HT-29 (cell line): ENCODE data around the gene ZNF366. TPM values are rescaled to one million over a fixed set of nuclear protein-coding genes. Genes with fewer than 3 reads are reported as not detected.
A peak's percentile ranks its signal among the peaks of the same experiment; 100 is the strongest.

Source experiments
- DNase-seq: peaks from one replicate; pipeline ENCODE4 v3.0.0-alpha.2; 2015; ENCODE audit warnings: low spot score
- total RNA-seq: library from RNA; depleted of rRNA; stranded (reverse); fragments of >200 nt; shearing (Covaris generic); gene quantifications from 2 replicates; pipeline ENCODE4 v1.2.3, GENCODE V29; 2014

Gene ZNF366
- total RNA-seq, 1 experiment from 2014 or later, result not detected

DNA sequence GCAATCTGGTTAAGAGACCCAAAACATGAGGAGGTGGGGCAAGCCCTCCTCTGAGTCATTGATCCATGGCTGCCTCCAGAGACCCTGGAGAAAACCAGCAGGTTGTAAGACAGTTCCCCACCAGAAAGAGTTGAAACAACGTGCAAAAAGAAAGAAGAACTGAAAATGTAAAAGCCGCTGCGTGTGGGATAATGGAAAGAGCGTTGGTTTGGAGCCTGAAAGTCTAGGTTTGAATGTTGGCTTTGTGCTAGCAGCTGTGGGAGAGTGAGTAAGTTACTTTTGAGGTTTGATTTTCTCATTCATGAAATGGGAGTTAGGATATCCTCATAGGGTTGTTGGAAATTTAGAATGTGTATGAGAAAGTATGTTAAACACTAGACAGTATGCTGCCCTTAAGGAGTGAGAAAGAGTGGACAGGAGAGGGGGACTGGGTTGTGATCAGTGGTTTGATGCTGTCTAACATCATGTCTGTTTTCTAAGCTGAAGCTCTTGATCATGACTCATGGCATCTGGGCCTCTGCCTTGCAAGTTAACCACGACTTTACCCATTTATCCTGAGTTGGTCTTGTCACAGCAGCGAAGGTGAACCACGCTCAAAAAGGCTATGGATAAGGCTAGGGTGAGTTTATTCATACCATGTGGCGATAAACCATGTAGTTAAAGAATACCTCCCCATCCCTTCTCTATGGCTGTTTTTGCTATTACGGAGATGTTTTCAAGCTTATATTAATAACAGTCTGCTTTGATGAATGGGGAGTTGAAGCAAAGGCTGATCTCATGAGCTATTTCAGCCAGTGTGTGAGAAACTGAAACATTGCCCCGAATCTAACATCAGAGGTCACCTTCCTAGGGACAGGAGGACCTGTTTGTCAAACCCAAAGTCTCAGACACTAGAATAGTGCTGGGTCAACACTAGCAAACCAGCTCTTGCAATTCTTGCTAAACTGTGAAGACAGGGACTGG, 41.3 kb downstream of the ZNF366 start:
- no peak for DNase-seq

DNA sequence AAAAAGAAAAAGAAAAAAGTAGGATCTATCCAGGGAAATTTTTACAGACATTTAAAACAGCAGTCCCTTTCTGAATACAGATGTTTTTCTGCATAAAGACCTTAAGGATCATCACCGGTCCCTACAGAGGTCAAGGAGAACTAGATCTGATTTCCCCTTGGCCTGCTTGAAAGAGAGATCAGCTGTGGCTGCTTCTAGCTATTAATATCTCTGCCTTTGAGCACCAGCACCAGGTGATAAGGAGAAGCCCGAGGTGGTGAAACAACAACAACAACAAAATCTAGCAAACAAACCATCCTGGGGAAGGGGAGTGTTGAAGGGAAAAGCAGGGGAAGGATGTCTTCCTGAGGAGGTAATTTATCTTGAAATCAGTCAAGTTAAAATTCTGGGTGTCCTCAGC, 42.1 kb downstream of the ZNF366 start:
- DNase-seq, result no peak

DNA sequence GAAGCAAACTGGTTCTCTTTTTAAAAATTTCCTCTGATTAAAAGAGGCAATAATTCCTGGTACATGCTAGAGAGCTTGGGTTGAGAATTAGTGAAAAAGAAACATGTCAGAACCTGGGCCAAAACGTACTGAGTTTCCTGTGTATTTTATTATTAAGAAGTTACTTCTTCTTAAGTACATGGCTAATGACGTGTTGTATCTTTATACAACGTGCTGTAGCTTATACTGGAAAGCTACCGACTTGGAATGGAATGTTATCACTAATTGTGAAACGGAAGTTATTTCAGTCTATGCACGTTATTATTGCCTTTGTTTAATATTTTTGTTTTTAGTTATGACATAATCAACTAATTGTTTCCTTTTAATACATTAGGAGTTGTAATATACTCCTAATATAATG, 43.1 kb downstream of the ZNF366 start:
- DNase-seq, result no peak

DNA sequence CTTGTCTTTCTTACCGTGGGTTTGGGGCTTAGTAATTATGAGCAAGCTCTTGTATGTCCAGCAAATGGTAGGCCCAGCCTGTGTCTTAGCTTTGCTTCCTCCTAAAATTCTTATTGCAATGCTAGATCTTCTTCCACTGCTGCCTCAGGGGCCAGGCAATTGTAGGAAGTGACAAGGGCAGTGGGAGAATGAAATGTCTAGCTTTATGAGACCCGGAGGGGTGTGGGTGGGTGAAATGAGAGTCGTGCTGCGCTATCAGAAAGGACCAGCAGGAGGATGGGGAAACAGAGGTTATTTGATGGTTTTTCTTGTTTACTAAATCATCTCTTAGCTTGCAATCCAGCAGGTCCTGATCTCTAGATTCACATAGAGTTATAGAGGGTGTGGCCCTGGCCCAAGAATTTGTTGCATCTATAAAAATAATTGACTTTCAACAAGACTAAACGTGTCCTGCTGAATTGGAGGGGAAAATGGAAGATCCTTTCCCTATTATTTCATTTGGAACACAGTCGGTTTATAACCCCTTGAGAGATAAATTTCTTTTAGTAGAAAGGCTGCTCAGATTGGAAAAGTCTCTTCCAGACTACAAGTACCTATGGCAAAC, 43.7 kb downstream of the ZNF366 start:
- DNase-seq, result no peak

DNA sequence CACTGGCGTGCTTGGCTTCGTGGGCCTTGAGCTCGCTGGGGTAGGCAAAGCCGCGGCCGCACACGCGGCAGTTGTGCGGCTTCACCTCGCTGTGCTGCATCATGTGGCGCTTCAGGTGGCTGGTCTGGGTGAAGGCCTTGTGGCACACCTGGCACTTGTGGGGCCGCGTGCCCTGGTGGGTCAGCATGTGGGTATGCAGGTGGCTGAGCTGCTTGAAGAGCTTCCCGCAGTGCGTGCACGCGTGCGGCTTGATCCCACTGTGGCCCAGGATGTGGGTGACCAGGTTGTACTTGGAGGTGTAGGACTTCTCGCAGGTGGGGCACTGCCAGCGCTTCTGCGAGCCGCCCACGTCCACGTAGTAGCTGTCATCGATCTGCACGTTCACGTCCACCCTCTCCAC, 46.8 kb downstream of the ZNF366 start:
- DNase-seq, result no peak

DNA sequence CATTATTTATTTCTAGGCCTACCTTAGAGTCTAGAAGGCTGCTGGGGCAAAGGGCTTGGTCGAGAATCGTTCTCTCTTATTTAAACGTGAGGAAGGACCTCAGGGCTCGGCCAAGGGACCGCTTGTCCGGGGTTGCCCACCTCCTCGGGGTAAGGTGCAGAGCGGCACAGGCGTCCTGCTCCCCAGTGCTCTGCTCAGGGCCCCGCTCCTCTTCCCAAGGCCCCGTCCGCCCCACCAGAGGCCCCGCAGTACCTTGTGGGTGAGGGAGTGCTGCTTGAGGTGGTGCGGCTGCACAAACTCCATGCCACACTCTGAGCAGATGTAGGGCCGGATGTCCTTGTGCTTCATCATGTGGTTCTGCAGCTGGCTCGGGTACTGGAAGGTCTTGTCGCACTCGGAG, 47.3 kb downstream of the ZNF366 start:
- no peak for DNase-seq

DNA sequence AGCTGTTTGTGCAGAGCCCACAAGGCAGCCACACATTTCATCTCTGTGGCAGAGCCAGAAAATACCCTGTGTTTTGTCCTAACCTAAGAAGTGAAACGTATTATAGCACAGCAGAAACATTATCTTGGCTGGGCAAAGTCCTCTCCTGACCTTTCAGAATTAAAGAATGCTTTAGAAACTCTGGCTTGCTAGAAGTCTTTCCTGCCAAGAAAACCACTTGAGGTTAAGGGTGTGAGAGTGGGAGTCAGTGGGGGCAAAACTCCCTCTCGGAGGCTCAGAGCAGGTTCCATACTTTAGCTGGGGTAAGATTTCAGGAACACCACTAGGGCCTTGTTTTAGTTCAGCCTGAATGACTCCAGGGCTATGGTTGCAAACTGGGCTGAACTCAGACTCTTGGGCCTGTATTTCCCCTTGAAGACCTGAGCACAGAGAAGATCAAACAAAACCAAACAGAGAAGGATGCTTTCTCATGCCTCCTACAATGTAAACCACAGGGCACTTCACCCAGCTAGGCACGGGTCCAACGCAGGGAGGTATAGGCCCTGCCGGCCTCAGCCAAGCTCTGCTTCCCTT, 48.0 kb downstream of the ZNF366 start:
- DNase-seq, result no peak

DNA sequence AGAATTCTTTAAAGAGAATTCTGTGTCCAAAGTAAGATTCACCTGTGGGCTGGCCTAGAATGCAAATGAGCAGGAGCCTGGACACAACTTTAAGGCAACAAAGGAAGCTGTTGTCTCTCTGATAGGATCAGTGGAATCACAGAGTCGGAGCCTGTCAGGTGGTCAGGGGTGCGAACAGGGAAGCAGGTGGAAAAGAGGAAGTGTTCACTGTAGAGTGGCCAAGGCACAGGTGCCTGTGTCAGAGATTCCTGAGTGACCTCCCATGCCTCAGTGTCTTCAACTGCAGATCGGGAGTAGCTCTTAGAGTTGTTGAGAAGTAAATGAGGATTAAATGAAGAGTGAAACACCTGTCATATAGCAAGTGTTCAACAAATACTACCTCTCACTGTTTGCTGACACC, 48.8 kb downstream of the ZNF366 start:
- no peak for DNase-seq

DNA sequence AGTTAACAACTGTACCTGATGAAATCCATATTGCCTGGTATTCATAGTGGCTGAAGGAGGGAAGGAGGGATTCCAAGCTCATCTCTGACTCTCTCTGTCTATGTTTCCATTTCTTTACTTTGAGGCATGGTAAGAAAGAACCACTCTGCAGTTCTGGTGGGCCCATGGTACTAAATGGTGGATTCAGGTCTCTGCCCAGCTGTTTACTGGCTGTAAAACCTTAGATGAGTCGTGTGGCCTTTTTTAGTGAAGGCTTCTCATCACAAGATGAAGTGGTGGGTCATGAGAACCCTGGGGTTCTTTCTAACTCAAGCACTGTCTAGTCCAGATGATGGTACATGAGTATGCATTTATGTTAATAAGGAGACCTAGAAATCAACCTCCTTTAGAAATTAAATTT, 49.7 kb downstream of the ZNF366 start:
- no peak for DNase-seq

DNA sequence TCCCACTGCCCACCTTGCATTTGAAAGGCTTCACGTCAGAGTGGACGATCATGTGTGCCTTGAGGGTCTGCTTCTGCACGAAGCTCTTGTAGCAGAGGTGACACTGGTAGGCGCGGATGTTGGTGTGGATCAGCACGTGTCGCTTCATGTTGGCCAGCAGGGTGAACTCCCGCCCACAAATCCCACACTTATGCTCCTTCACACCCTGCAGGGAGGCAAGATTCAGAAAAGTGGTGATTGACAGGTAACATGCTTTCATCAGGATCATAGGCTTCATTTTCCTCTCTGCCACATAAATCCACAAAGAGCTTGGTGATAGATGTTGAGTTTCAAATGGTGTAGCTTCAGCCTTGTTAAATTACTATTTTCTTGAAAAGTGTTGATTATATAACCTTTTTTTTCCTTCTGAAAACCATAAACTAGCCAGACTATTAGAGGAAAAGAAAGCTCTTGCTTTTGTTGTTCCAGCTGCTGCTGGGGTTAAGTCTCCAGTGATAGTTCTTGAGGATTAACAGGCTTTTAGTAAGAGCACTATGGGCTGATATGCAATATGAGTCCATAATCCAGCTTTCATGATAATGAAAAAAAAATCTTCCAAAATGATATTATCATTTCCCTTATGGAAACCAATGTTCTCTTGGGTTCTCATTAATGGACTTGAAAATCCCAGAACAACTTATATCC, 50.7 kb downstream of the ZNF366 start:
- no peak for DNase-seq

DNA sequence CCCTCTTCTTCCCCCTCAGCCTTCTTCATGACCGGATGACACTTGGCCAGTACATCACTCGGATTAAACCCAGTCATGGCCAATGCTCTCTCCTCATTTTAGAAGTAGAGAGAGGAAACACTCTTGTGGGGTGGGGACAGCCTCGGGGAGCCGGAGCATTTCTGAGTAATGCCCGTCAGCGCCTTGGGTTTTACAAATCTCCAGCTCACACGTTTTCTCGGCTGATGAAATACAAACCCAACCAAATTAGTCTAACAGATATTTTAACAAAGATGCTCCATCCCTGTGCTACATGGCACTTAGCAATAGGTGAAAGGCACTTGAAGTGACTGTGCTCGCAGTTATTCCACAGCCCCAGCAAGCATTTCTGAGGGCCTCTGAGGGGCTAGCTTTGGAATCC, 51.7 kb downstream of the ZNF366 start:
- DNase-seq, result no peak

DNA sequence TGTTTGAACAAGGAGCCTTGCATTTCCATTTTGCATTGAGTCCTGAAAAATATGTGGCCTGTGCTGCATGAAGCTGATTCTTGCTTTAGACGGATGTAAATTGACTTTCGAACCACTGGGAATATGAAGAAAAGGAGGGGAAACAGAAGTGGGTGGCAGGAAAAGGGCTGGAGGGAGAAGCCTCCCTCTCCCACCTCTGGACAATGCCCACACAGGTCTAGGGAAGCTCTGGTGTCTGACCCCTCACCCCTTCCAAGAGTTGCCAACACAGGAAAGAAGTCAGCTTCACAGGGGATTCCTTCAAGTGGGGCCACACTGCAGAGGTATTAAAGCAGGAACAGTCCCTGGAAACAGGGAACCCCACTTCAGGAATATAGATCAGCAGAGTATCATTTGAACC, 52.2 kb downstream of the ZNF366 start:
- no peak for DNase-seq

DNA sequence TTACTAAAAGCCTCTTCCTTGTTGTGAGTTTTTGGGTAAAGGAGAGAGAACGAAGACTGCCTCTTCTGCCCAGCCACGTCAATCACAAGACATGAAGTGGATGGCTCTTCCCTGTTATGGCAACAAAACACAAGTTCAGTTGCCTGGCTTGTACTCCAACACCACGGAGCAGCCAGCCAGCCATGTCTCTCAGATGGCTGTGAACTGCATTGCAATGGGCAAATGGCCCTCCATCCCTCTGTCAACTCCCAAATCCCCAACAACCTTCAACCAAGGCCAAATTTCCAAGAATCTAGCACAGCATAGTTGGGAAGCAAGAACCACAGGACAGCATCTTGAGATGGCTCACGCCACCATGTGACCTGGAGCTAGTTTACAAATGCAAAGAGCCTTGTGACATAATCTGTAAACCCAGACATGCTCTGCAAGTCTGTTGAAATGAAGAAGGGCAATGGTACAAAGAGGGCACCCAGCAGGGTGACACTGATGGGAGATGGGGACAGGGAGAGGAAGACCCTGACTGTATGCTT, 53.9 kb downstream of the ZNF366 start:
- DNase-seq, result peak; percentile 10

DNA sequence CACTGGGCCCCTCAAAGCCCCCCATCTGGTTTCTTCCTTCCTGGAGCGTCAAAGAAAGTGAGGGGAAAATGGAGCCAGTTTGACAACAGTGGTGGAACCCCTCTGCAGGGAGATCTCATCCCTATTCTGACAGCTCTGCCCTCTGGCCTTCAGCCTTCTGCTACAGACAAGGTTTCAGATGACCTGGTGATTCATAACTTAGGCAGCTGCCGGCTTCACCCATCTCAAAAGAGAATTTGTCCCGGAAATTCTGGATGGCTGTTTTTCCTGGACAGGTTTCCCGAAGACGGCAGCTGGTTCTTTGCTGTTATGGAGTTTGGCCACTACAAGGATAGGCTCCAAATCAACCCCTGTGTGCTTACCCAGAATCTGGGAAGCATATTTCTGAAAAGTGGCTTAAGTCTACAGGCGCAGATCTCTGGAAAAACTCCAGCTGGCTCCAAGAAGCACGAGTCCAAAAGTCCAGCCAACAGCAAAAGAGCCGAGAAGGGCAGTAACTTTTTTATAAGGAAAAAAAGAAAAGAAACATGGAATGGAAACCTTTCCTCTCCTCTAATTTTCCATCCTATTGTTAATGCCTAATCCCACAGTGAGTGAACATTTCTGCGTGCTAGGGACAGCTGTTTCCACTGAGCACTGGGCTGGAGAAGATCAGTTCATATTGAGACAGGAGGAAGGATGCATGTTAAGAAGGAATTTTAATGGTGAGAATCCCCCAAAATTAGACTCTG, 54.5 kb downstream of the ZNF366 start:
- DNase-seq, result peak; percentile 79

DNA sequence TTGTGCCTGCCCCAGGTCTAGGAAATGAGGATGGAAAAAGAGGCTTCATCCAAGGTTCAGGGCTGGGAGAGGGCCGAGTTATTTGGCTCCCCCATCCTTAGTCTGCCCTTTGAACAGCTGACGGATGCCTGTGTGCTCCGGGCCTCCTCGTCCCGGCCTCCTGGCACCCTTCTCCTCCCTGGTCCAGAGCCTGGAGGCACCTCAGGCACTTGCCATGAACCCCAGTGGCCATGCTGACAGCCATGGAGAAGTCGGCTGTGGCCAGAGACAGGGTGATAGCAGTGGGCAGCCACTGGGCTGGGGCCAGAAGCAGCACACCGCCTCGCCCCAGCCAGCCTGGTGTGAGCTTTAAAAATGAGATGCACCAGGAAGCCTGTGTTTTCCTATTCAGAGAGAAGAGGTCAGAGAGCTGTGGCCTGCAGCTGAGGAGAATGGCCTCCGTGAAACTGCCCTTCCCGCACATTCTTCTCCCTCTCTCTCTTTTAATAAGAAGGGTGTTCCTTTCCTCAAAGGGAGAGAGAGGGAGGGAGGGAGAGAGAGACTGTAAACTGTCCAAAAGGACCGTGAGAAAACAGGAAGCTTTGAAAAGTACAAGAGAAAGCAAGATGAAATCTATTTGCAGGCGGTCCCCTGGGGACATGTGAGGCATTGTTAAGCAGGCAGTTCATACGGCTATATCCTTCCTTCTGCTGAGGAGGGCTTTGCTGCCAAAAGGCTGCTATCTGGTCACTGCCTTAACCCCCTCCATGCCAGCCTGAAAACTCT, 55.3 kb downstream of the ZNF366 start:
- no peak for DNase-seq

DNA sequence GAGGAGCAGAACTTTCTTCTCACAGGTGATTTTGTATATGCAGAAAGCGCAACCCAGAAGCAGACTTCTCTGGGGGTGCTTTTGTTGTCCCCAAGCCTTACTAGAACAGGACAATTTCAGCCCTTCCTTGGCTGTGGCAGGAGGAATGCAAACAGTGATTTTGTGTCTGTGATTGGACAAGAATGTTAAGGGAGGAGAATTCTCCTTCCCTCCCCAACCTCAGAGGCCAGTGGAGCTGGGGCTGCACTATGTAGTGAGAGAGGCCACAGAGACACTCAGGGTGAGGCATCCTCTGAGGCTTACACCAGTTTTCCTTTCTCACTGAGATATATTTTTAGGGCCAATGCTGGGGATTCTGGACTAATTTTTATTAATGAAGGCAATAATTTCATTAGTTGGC, 58.8 kb downstream of the ZNF366 start:
- DNase-seq, result no peak

DNA sequence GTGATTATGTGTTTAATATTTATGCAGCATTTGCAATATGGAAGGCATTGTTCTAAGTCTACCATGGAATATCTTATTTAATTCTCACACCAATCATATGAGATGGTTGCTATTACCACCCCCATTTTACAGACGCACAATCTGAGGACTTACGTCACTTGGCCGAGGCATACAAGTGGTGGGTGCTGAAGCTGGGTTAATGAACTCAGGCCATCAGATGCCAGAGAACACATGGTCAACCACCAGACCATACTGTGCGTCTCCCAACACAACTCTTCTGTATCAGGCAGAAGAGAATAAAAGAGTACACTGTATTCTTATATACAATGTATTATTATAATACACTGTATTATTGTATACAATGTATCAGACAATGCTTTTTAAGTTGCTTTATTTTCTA, 59.5 kb downstream of the ZNF366 start:
- DNase-seq, result no peak

DNA sequence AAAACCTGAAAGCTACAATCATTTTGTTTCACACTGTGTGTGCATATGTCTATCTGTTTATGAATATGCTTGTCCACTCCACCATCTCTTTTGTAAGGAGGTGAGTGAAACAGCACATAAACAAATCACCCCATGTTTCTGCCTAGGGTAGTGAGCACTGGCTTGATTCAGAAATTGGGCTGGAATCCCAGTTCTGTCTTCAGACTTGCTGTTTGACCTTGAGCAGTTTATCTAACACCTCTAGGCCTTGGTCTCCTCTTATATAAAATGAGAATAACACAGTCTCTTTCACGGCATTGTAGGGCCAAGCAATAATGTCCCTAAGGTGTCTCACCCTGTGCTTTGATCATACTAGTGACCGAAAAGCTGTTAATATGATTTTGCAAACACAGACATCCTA, 61.2 kb downstream of the ZNF366 start:
- DNase-seq, result no peak

DNA sequence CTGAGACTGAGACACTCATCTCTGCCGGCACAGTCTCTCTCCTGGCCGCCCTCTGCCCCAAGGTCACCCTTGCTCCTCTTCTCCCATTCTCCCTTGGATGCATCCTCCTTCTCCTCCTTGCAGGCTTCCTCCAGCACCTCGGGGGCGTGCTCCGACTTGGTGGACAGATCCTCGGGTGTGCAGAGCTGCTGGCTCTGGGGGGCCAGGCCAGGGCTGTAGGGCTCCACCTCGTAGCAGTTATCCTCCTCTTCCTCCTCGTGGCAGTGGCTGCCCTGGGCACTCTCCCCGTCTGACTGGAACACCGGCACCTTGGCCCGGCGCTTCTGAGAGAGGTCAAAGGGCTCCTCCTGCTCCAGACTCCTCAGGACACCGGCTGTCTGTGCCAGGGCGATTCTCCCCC, 63.3 kb downstream of the ZNF366 start:
- DNase-seq, result no peak

DNA sequence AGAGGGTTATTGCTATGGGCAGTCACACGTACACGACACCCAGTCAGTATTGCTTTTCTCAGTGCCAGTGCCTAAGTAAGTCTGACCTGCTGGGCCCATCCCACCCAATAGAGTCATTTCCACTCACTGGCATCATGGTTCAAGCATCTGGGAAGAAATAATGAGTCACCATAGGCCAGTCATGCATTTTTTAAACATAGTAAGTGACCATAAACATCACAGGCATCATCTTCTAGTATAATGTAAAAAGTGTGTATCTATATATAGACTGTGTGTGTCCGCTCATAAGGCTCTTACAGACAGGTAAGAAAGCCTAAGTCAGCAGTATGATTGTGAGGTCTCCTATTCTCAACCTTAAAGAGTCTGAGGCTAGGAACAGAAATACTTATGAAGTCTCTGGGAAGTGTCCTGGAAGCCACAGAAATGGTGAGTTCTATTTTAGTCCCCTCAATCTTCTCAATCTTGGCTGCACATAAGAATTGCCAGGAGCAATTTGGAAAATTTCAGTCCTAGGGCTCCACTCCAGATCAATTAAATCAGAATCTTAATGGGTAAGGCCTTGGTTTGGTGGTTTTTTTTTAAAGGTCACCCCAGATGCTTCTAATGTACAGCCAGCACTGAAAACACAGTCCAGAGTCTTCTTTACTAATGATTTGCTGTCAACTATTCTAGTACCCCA, 65.2 kb downstream of the ZNF366 start:
- no peak for DNase-seq
